ENCODE results near the gene SHB.
"Not testable (repeated sequence)": the region's sequence is repeated elsewhere in the genome, so short reads cannot be mapped to it uniquely, and the experiment has no call there.

SHB gene

GRCh38 chr9:38063363-38063707 is 5.7 kb downstream of the SHB start:
- DNase-seq (ENCODE audit: low read depth in 2 of 2): no peak

GRCh38 chr9:38062498-38063362 is 6.3 kb downstream of the SHB start:
- DNase-seq (ENCODE audit: low read depth in 2 of 2): no peak

- no peak for DNase-seq (ENCODE audit: low read depth in 2 of 2)
Observed at GRCh38 chr9:38062106-38062497, 6.9 kb downstream of the SHB start.

- DNase-seq (ENCODE audit: low read depth in 2 of 2): no peak
Observed at GRCh38 chr9:38061326-38061977, 7.6 kb downstream of the SHB start.

- no peak for DNase-seq (ENCODE audit: low read depth in 2 of 2)
Observed at GRCh38 chr9:38060681-38061080, 8.3 kb downstream of the SHB start.

GRCh38 chr9:38059233-38059936 is 9.6 kb downstream of the SHB start:
- no peak for DNase-seq (ENCODE audit: low read depth in 2 of 2)

GRCh38 chr9:38058452-38059232 is 10.4 kb downstream of the SHB start:
- DNase-seq (ENCODE audit: low read depth in 2 of 2): no peak

- no peak for DNase-seq (ENCODE audit: low read depth in 2 of 2)
Observed at GRCh38 chr9:38057416-38058195, 11.4 kb downstream of the SHB start.

- DNase-seq (ENCODE audit: low read depth in 2 of 2): no peak
Observed at GRCh38 chr9:38054653-38055052, 14.4 kb downstream of the SHB start.

GRCh38 chr9:38053697-38054461 is 15.1 kb downstream of the SHB start:
- no peak for DNase-seq (ENCODE audit: low read depth in 2 of 2)

GRCh38 chr9:38051780-38052546 is 17.1 kb downstream of the SHB start:
- no peak for DNase-seq (ENCODE audit: low read depth in 2 of 2)

GRCh38 chr9:38048316-38048969 is 20.6 kb downstream of the SHB start:
- no peak for DNase-seq (ENCODE audit: low read depth in 2 of 2)

GRCh38 chr9:38047301-38048251 is 21.5 kb downstream of the SHB start:
- no peak for DNase-seq (ENCODE audit: low read depth in 2 of 2)

GRCh38 chr9:38046661-38047300 is 22.2 kb downstream of the SHB start:
- no peak for DNase-seq (ENCODE audit: low read depth in 2 of 2)

- DNase-seq (ENCODE audit: low read depth in 2 of 2): not testable (repeated sequence)
Observed at GRCh38 chr9:38045939-38046338, 23.1 kb downstream of the SHB start.

- DNase-seq (ENCODE audit: low read depth in 2 of 2): no peak
Observed at GRCh38 chr9:38044706-38045105, 24.3 kb downstream of the SHB start.

GRCh38 chr9:38043931-38044623 is 24.9 kb downstream of the SHB start:
- no peak for DNase-seq (ENCODE audit: low read depth in 2 of 2)

Measured in stimulated activated CD4-positive, alpha-beta T cell treated with anti-CD3 and anti-CD28 coated beads, Interleukin-1b, Interleukin-23, amount 100 ng/mL, for 1 hour (primary cell).